Measurements from ENCODE around the gene PDE2A. TPM values are rescaled to one million over a fixed set of nuclear protein-coding genes. Genes with fewer than 3 reads are reported as not detected.

The PDE2A gene
- total RNA-seq, 4 donors from 2014 or later: 13.8 to 185 (median 94.2) TPM

GRCh38 chr11:72627594-72628281 is 46.5 kb downstream of the PDE2A start:
- no peak for DNase-seq
- Histone ChIP-seq H3K27me3 (no peaks in the 10 kb centered on the region), H3K27ac (peak overlapping the region; percentile 53 to 62), H3K36me3 (no peaks in the 10 kb centered on the region), H3K4me1 (peaks cover 0 to 4% of the 10 kb centered on the region in 2 donors), H3K4me3 (no peak overlapping the region), H3K9me3 (no peaks in the 10 kb centered on the region)
- intact Hi-C loops (cut with DNase I; ENCODE audit: low total_unique reads): no loop called here
- TF ChIP-seq POLR2A (IDR thresholded peaks at IDR 0.05) (no peak), CTCF (IDR thresholded peaks at IDR 0.05) (no peak)

GRCh38 chr11:72626414-72626936 is 47.7 kb downstream of the PDE2A start:
- intact Hi-C loops (cut with DNase I; ENCODE audit: low total_unique reads): no loop called here
- H3K27me3 ChIP-seq: no peaks in the 10 kb centered on the region
- TF ChIP-seq CTCF (IDR thresholded peaks at IDR 0.05) (no peak), POLR2A (IDR thresholded peaks at IDR 0.05) (no peak)
- no peak overlapping the region for H3K4me3 ChIP-seq
- no peaks in the 10 kb centered on the region for H3K36me3 ChIP-seq
- peaks cover 0 to 4% of the 10 kb centered on the region in 2 donors for H3K4me1 ChIP-seq
- no peaks in the 10 kb centered on the region for H3K9me3 ChIP-seq
- DNase-seq: no peak
- H3K27ac ChIP-seq: peak overlapping the region; percentile 53 to 62

- H3K27ac ChIP-seq: peak overlapping the region; percentile 53 to 62
- H3K36me3 ChIP-seq: no peaks in the 10 kb centered on the region
- intact Hi-C loops (cut with DNase I; ENCODE audit: low total_unique reads): no loop called here
- no peaks in the 10 kb centered on the region for H3K9me3 ChIP-seq
- H3K27me3 ChIP-seq: no peaks in the 10 kb centered on the region
- H3K4me1 ChIP-seq: peaks cover 0 to 4% of the 10 kb centered on the region in 2 donors
- H3K4me3 ChIP-seq: no peak overlapping the region
- no peak for TF ChIP-seq CTCF (IDR thresholded peaks at IDR 0.05)
- peak in 1 of 2 donors; percentile 52 for DNase-seq
Measured at GRCh38 chr11:72625691-72626413, 48.4 kb downstream of the PDE2A start.

- Histone ChIP-seq H3K4me1 (peaks cover 0 to 4% of the 10 kb centered on the region in 2 donors), H3K9me3 (no peaks in the 10 kb centered on the region), H3K27me3 (no peaks in the 10 kb centered on the region), H3K36me3 (no peaks in the 10 kb centered on the region), H3K27ac (peak overlapping the region; percentile 53 to 62), H3K4me3 (no peak overlapping the region)
- intact Hi-C loops (cut with DNase I; ENCODE audit: low total_unique reads): no loop called here
- TF ChIP-seq POLR2A (IDR thresholded peaks at IDR 0.05) (no peak), CTCF (IDR thresholded peaks at IDR 0.05) (no peak)
- DNase-seq: peak in 1 of 2 donors; percentile 45
Measured at GRCh38 chr11:72624496-72625201, 49.6 kb downstream of the PDE2A start.

Data from uterus (tissue), 4 donors.